T-helper 2 cell treated with Interferon-gamma antibody and Interleukin-4, amounts not matched to agents 100 ng/mL and 5 ng/mL, for 36 hours (primary cell): ENCODE data around the gene AXIN2. TPM values are rescaled to one million over a fixed set of nuclear protein-coding genes. Genes with fewer than 3 reads are reported as not detected.
"Not testable (repeated sequence)": the region's sequence is repeated elsewhere in the genome, so short reads cannot be mapped to it uniquely, and the experiment has no call there.

Experiments used
- intact Hi-C: fragments of 100-400 bp; cut with micrococcal nuclease; formaldehyde crosslinking; loops from one replicate; pipeline ENCODE4 v1.15.1; 2023
- total RNA-seq: library from RNA; stranded (reverse); gene quantifications from 2 replicates; pipeline ENCODE4 v1.2.3, GENCODE V29; 2022

Gene AXIN2
- total RNA-seq, 1 donor from 2014 or later: 6.2 TPM

DNA sequence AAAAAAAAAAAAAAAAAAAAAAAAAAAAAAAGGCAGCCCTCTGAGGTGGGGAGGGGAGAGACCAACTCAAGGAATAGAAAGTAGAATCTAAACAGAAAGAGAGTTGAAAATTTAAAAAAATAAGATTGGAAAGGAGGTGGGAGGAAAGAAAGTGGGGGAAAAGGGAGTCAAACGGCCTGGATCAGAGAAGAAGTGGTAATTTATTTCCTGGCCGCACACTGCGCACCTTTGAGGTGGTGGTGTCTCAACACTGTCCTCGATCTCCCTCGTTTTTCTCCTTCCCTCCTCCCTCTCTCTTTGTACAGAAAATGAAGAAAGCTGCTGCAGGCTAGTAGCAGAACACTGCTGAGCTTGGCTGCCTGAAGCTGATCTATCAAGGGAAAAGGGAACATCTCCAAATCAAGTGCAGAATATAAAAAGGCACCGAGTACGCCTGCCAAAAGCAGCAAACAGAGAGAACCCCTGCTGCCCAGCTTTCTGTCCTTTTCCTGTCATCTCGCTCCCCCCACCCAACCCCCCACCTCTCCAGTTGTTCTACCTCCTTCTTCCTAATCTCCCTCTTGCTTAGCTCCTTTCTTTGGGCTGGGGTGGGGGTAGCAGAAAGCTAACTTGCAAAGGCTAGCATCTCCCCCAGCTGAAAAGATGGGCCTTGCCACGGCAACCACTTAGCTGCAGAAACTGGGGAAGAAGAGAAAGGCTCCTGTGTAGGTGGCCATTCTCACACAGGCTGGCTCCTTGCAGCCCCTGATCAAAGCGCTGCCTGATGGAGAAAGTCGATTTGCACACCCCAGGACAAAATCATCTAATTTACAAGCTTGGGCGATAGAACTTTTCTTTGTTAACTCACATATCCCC, 22.5 kb downstream of the AXIN2 start:
- intact Hi-C loops: no loop called here

- intact Hi-C loops: no loop called here
Observed at GRCh38 chr17:65537845-65538674, 23.4 kb downstream of the AXIN2 start.

DNA sequence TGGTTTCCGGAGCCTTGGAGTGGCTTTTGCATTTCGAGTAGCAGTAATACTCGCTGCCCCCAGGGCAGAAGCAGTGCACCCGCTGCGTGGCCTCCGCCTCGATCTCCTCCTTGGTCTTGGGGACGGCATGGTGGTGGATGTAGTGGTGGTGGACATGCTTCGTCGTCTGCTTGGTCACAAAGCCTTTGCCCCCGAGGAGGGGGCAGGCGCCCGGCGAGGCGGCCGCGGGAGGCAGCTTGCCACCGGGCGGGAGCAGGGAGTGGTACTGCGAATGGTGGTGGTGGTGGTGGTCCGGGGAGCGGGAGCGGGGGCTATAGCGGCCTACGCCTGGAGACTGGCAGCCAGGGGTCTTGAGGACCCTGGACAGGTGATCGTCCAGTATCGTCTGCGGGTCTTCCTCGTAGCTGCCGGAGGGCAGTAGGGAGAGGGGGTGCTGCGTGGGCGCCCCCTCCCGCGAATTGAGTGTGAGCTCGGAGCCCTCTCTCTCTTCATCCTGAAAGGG, 24.1 kb downstream of the AXIN2 start:
- intact Hi-C loops: no loop called here

GRCh38 chr17:65536573-65537342, 24.7 kb downstream of the AXIN2 start:
- intact Hi-C loops: no loop called here

- intact Hi-C loops: no loop called here
Observed at GRCh38 chr17:65535777-65536572, 25.5 kb downstream of the AXIN2 start.

DNA sequence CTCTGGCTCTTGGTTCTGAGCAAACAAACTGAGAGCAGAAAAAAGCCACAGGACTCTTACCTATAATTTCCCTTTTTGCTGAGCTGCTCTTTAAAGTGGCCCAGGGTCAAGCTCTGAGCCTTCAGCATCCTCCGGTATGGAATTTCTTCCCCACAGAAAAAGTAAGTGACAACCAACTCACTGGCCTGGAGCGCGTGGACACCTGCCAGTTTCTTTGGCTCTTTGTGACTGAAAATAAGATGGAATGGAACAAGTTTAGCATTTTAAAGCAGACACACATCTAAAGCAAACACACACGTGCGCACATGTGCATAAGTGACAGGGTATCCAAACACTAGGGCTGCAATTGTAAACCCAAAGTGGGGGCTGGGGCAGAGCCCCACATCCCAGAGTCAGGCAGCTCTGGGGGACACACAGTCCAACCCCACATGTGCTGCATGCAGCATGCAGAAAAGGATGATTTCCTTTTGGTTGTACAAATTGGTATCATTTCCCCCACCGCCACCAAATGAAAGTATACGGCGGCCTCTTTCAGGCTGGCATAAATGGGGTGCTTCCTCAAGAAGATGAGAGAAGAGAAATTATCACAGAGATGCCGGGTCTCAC, 27.5 kb downstream of the AXIN2 start:
- intact Hi-C loops: no loop called here

DNA sequence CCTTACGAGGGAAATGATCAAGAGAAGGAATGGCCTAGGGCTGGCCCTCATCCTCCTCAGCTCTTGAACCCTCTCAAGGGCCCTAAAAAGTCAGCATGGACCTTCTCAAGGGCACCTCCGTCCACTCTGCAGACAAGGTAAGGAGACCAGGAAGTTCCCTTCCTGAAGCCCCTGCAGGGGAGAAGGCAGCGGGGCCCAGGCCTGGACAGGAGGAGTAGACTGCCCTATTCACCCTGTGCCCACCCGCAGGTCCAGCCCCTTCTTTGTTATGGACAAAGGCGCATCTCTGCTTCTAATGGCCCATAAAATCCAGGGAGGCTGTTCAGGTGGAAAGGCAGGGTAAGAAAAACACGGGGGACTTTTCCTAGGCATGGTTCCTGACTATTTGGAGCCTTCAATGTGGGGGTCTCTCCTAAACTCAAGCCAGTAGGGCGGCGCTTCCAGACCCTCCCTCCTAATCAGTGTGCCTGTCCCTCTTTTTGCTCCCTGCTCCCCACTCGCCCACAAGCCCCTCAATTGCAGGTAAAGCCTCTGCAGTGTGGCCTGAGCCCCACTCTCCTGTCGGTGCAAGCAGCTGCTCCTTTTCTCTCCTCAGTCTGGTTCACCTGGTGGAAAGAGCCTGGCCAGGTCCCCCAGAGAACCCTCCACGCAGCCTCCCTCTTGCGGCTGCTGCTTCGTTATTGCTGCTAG, 28.2 kb downstream of the AXIN2 start:
- intact Hi-C loops: no loop called here

DNA sequence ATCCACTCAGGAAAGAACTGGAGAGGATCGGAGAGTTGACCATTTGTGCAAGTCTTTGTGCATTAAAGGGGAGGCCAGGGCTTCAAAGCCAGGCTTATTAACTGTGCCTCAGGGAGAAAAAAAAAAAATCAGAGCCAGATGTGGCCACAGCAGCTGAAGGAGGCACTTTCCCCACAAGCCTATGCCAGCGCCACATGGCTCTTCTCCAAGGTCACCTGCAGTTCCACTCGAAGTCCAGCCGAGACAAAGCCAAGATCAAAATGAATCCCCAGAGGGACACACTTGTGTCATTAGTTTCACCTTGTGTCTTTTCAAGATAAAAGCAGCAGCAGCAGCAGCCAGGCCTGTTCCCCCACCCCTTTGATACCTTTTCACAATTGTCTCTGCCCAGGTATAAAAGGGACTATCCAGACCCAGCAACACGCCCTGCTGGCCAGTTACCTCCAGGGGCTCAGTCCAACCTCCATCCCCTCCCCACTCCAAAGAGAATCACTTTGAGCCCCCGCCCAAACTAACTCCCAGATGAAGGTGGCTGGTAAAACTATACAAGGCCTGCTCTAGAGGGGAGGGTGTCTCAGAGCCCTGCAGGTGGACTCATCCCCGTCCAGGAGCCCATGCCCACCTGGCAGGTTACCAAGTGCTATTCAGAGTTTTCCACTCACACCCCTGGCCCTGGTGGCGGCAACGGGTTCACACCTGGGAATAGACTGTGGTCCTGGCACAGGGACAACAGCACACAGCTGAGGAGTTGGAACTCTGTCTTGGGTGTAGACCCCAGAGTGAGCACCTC, 29.2 kb downstream of the AXIN2 start:
- intact Hi-C loops: no loop called here

DNA sequence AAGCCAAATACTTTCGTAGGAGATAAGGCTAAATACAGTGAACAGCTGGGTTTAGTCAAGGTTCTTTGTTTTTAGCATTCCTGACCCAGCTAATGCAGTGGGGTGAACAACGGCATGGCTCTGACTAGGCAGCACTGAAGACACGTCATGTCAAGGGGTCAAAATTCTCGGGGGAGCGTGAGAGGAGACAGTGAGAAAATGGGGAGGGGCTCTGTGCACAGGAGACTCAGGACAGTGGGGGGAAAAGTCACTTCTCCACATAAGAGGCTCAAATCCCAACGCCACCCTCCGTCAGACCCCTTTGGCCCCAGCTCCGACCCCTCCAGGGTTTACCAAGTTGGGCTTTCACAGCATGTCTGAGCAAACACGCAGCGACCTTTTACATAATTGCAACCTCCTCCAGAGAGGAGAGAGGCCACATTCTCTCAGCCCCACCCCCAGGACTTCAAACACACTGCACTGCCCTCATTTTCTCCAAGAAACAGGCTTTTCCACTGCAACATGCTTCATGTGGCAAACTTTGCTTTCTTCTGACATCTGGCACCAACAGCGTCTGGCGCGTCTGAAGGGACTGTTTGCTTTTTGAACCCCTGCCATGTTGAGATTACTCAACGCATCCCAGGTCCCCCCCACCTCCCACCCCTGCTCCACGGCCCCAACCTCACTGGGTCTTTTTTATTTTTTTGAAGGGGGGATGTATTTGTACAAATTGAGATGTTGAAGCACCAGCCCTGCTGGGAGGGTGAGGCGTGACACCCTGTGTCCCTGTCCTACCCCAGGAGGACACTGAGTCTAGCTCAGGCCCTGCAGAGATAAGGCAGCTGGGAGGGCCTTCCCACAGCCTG, 30.0 kb downstream of the AXIN2 start:
- intact Hi-C loops: no loop called here

DNA sequence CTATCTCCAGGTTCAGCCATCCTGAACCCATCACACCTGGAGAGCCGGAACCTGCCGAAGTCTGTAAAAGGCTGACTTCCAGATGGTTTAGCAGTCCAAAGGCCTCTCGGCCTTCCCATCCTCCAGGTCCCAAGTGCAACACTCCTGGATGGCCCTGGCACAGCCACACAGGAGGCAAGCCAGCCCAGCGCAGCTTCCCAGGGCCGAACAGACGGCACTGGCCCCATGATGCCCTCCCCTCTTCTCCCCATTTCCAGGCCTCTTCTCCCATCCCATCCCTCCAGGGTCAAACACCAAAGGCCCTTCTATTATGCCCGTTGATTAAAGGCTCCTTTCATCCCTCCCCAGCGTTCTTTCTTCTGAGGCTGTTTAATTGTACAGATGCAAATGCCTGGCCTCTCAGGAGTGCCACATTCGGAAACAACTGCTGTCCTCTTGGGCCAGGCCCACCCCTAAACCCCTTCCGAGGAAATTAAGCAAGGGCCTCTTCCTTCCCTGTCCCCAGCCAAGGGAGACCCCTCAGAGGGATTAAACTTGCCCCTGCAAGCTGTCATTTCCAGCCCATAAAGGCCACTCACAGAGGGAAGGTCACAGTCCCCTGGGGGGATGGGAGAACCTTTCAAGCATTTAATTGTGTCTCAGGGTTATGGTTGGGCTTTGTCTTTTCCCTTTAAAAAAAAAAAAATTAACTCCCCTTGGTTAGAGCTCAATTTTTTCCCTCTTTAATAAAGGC, 30.8 kb downstream of the AXIN2 start:
- intact Hi-C loops: no loop called here

DNA sequence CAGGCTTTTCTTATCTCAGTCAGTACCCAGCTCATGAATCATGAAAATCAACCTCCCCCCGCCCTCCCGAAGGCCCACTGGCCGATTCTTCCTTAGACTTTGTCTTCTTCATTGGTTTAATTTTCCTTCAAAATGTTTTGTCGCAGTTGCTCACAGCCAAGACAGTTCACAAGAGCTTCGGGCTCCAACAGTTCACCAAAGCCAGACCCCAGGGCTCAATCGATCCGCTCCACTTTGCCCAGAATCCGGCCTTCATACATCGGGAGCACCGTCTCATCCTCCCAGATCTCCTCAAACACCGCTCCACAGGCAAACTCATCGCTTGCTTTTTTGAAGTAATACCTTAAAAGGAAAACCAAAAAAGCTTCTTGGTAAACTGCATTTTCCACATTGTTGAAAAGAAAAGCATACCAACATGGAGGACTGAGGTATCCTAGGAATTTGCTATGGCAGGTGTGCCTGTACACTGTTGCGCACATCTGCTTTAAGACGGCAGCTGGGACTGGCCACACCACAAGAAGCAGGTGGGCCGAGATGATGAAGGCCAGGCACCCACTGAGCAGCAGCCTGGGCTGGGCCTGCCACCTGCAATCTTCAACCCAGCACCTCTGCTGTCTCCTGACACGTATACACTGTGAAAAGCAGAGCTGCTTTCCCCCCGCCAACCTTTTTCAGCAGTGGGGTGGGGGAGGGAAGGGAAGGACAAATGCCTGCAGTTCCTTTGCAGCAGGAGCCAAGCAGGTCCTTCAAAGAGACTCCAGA, 31.5 kb downstream of the AXIN2 start:
- intact Hi-C loops: no loop called here

DNA sequence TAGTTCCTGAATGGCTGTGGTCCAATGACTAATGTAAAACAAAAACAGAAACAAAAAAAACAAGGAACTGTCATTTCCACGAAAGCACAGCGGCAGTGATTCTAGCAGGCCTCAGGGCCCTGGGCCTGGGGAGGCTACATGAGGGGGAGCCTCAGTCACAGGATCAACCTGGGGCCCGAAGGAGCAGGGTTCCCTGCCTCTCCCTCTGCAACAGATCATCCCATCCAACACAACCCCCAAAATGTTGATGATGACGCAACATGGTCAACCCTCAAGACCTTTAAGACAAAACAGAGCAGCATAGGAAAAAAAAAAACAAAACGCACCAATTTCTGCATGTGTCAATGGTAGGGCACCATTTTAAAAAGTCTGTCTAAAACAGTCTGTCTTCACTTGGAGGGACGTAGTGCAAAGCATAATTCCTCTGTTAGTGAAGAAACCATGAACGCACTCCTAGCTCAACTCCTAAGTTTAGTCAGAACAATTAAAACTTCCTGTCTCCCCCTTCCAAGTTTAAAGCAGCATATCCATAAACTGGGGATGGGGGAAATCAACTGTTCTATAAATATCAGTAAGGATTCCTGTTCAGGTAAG, 32.3 kb downstream of the AXIN2 start:
- intact Hi-C loops: no loop called here

DNA sequence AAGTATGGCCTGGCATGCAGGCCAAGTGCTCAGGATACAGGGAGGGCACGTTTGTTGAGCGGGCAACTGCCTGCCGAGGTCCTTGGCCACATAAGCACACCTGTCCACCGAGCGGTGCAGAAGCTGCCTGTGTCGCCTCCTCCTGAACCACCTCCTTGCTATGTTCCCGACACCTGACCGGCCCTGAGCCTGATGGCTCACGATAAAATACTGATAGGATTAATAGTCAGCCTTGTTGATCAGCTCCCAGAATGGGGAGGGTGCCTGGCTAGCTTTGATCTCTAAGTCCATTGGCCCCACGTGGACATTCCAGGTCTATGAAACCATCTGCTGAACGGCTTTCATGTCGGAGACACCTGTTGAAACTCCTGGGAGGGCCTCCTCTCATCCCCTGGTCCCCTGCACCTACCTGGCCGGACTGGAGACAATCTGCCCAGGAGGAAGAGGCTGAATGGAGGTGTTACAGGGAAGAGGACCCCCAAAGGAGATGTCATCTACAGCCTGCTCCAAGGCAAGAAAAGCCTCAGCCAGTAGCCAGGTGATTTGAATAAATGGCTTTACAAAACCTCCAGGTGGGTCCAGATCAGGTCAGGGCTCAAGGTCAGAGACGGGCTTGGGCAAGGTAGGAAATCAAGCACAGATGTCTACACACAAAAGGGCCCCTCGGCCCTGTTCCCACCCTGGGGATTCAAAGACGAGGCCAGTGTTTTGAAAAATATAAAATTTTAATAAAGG, 33.4 kb downstream of the AXIN2 start:
- intact Hi-C loops: no loop called here

DNA sequence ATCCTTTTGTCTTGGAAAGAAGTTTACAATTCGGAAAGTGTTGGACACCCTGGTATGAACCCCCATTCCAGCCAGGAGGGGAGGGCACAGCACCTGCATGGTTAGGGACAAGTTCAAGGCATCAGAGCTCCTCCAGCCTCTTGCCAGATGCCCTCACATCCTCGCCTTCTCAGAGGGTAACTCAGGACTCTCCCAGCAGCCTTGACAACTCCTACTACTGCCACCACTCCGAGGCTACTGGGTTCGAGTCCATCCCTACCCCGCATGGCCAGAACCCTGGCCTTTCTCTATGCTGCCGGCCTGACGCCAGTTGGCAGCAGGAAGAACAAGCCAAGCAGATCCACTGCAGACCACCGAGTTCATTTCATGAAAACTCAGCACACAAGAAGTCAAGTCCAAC, 34.1 kb downstream of the AXIN2 start:
- intact Hi-C loops: no loop called here

GRCh38 chr17:65526854-65527253, 34.6 kb downstream of the AXIN2 start:
- intact Hi-C loops: not testable (repeated sequence)
